Activated CD4-positive, alpha-beta T cell treated with anti-CD3 and anti-CD28 coated beads, Interleukin-2, amount 10 ng/mL, durations not matched to agents 24 days and 14 days (primary cell): ENCODE results near the gene RBM22. TPM values are rescaled to one million over a fixed set of nuclear protein-coding genes. Genes with fewer than 3 reads are reported as not detected.

Experiments used
- DNase-seq: peaks from one replicate; pipeline ENCODE4 v3.0.0; 2022
- H3K27ac Mint-ChIP-seq: one replicate; pipeline ENCODE4 v1.8.0; 2022; ENCODE audit warnings: mild to moderate bottlenecking, mixed read lengths
- H3K27me3 Mint-ChIP-seq: one replicate; pipeline ENCODE4 v1.8.0; 2022; ENCODE audit warnings: mixed read lengths
- H3K36me3 Mint-ChIP-seq: one replicate; pipeline ENCODE4 v1.8.0; 2022; ENCODE audit warnings: low read depth, mild to moderate bottlenecking, mixed read lengths
- H3K4me1 Mint-ChIP-seq: one replicate; pipeline ENCODE4 v1.8.0; 2021; ENCODE audit warnings: mixed read lengths
- H3K4me3 Mint-ChIP-seq: one replicate; pipeline ENCODE4 v1.8.0; 2022; ENCODE audit warnings: mild to moderate bottlenecking, moderate library complexity, mixed read lengths
- H3K9me3 Mint-ChIP-seq: one replicate; pipeline ENCODE4 v1.8.0; 2021; ENCODE audit warnings: mixed read lengths
- intact Hi-C: fragments of 100-400 bp; cut with micrococcal nuclease; formaldehyde crosslinking; loops from one replicate; pipeline ENCODE4 v1.15.1; 2023
- total RNA-seq: library from RNA; stranded (reverse); gene quantifications from 2 replicates; pipeline ENCODE4 v1.2.3, GENCODE V29; 2022

RBM22 gene
- total RNA-seq, 1 donor from 2014 or later, result 78.4 TPM

DNA sequence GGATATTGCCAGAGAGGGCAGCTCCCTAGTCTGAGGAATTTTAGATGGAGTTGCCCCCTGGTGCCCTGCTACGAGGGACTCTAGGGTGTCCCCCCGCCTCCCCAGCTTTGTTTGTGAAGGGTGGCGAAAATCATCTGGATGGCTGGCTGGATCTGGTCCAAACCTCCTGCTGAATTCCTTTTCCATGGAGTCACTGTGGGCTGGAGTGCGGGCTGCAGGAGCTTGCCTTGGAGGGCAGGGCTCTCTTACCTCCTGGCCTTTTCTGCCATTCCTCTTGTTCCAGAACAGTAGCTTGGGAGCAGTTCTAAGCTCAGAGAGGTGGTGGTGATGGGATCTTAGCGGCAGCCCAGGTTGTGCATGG lies 58.3 kb downstream of the RBM22 start:
- Mint-ChIP-seq H3K4me3 (no peak overlapping the region), H3K27ac (no peak overlapping the region), H3K36me3 (no peaks in the 10 kb centered on the region), H3K27me3 (peaks cover 15% of the 10 kb centered on the region), H3K4me1 (no peaks in the 10 kb centered on the region), H3K9me3 (no peaks in the 10 kb centered on the region)
- DNase-seq, result no peak
- intact Hi-C loops, result no loop called here

DNA sequence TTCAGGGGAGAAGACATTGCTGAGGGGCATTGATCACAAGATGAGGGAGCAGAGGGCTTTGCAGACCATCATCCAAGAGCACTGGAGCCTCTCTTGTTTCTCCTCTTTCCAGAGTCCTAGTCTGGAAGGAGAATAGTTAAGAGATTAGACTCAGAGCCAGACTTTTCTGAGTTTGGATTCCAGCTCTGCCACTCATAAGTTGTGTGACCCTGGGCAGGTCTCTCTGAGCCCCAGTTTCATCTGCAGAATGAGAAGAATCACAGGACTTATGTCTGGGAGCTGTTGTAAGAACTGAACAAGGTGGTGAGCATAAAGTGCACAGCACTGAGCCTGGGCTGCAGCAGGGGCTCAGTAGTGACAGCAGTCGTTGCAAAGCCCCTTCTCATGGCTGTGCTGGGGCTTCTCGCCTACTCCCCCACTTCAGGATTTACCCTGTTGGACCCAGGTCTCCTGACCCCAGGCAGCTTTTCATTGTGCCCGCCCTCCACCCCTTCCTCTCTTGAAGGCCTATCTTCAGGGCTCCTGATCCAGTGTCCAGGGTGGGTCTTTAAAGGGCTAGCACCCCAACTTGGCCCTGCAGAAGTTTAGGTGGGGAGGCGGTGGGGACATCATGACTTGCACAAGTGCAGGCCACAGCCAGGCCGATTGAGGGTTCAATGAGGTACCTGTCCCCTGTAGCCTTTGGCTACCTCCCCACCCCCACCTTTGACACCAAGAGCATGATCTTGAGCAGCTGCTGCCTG lies 58.9 kb downstream of the RBM22 start:
- H3K4me3 Mint-ChIP-seq, result no peak overlapping the region
- H3K36me3 Mint-ChIP-seq, result no peaks in the 10 kb centered on the region
- no peaks in the 10 kb centered on the region for H3K4me1 Mint-ChIP-seq
- peaks cover 16% of the 10 kb centered on the region for H3K27me3 Mint-ChIP-seq
- intact Hi-C loops, result no loop called here
- H3K27ac Mint-ChIP-seq, result no peak overlapping the region
- DNase-seq, result no peak
- no peaks in the 10 kb centered on the region for H3K9me3 Mint-ChIP-seq

DNA sequence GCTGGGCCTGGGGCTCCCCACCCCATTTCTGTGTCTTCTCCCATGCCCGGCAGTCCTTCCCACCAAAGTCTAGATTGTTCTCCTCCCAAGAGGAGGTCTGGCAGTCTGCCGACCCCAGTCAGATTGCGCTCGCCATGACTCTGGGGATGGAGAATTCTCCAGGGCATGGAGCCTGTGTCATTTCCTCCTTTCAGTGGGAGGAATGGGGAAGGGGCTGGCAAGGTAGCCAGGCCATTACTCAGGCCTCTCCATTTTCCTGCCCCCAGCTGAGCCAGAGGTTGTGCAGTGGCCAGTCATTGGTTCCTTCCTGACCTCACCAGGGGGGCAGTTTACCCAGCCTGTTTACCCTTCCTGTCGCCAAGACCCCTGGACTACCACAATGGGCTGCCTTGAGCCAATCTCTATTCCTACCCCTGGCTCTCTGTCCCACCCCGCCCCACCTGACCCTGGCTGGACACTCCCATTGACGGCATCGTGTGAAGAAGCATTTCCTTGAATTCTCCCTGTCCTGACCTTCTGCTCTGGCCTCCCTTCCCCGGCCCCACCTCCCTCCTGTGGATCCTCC lies 59.8 kb downstream of the RBM22 start:
- no peaks in the 10 kb centered on the region for H3K36me3 Mint-ChIP-seq
- DNase-seq, result no peak
- no peak overlapping the region for H3K27ac Mint-ChIP-seq
- intact Hi-C loops, result no loop called here
- peaks cover 24% of the 10 kb centered on the region for H3K27me3 Mint-ChIP-seq
- H3K4me3 Mint-ChIP-seq, result no peak overlapping the region
- no peaks in the 10 kb centered on the region for H3K9me3 Mint-ChIP-seq
- no peaks in the 10 kb centered on the region for H3K4me1 Mint-ChIP-seq

Other genes with a start within 250 kb of the RBM22 start
- 2.8 and 3.9 TPM in 2 replicates for gene NDST1, start 192.9 kb downstream of the RBM22 start, total RNA-seq
- gene SYNPO, start 60.4 kb downstream of the RBM22 start, total RNA-seq, result not detected in 2 replicates
- 0.07 and 0.28 TPM in 2 replicates for gene MYOZ3, start 39.8 kb downstream of the RBM22 start, total RNA-seq
- 43.9 and 44.8 TPM in 2 replicates for gene DCTN4, start 58.0 kb upstream of the RBM22 start, total RNA-seq
- 13.8 and 16.6 TPM in 2 replicates for gene SMIM3, start 77.7 kb upstream of the RBM22 start, total RNA-seq
- 0.91 and 1.2 TPM in 2 replicates for gene IRGM, start 145.5 kb upstream of the RBM22 start, total RNA-seq
- gene ZNF300, start 203.9 kb upstream of the RBM22 start, total RNA-seq, result 0.47 and 0.54 TPM in 2 replicates